WTC11 (cell line): ENCODE data around the gene TGFBRAP1. TPM values are rescaled to one million over a fixed set of nuclear protein-coding genes. Genes with fewer than 3 reads are reported as not detected.

Experiments used
- ATAC-seq: fragments of 200-7000 bp; cut with Tn5 transposase; 2 replicates; pipeline ENCODE4 v1.10.0; 2021; ENCODE audit warnings: mild to moderate bottlenecking, moderate library complexity
- CTCF ChIA-PET: fragments of 300-600 bp; sonication (Branson Sonifier 250); formaldehyde crosslinking; loops from one replicate; lab custom pipeline; 2021; ENCODE audit warnings: antibody characterized with exemption; lab: Charles Lee
- POLR2A ChIA-PET: fragments of 350-600 bp; sonication (Branson Sonifier 250); formaldehyde crosslinking; loops from one replicate; lab custom pipeline; 2021; ENCODE audit warnings: antibody characterized with exemption; lab: Charles Lee
- DNase-seq: peaks from one replicate; pipeline ENCODE4 v3.0.0; 2021; ENCODE audit warnings: low spot score
- H3K27ac Mint-ChIP-seq: 2 replicates; pipeline ENCODE4 v1.8.0; 2021; ENCODE audit warnings: mixed read lengths
- H3K27me3 Mint-ChIP-seq: 2 replicates; pipeline ENCODE4 v1.8.0; 2021; ENCODE audit warnings: low read depth, mild to moderate bottlenecking, moderate library complexity, mixed read lengths
- H3K36me3 Mint-ChIP-seq: 2 replicates; pipeline ENCODE4 v1.8.0; 2021; ENCODE audit warnings: mixed read lengths
- H3K4me1 Mint-ChIP-seq: 2 replicates; pipeline ENCODE4 v1.8.0; 2022; ENCODE audit warnings: mixed read lengths
- H3K4me3 Mint-ChIP-seq: 2 replicates; pipeline ENCODE4 v1.8.0; 2021; ENCODE audit warnings: mild to moderate bottlenecking, moderate library complexity, mixed read lengths
- H3K9me3 Mint-ChIP-seq: 2 replicates; pipeline ENCODE4 v1.8.0; 2021; ENCODE audit warnings: mixed read lengths
- CREM ChIP-seq: sonication (generic); formaldehyde crosslinking; IDR thresholded peaks from 2 replicates; pipeline ENCODE4 v1.8.1; 2022; ENCODE audit warnings: mild to moderate bottlenecking, missing genetic modification reagents, moderate library complexity
- FOXK1 ChIP-seq: sonication (generic); formaldehyde crosslinking; IDR thresholded peaks from 2 replicates; pipeline ENCODE4 v1.8.0; 2022; ENCODE audit warnings: mild to moderate bottlenecking, moderate library complexity, missing genetic modification reagents
- FOXP1 ChIP-seq: sonication (generic); formaldehyde crosslinking; IDR thresholded peaks from 2 replicates; pipeline ENCODE4 v1.8.0; 2022; ENCODE audit warnings: missing genetic modification reagents, mild to moderate bottlenecking, moderate library complexity, borderline replicate concordance
- GABPB1 ChIP-seq: sonication (generic); formaldehyde crosslinking; IDR thresholded peaks from 2 replicates; pipeline ENCODE4 v1.8.1; 2023; ENCODE audit warnings: mild to moderate bottlenecking, missing genetic modification reagents
- GTF2I ChIP-seq: fragments of 250-450 bp; sonication (Bioruptor Pico); conservative IDR thresholded peaks from 2 replicates; pipeline ENCODE4 v1.4.0; 2021; ENCODE audit warnings: mild to moderate bottlenecking
- MXD4 ChIP-seq: fragments of 250-450 bp; sonication (Bioruptor Pico); IDR thresholded peaks from 2 replicates; pipeline ENCODE4 v1.8.0; 2021; ENCODE audit warnings: mild to moderate bottlenecking, moderate library complexity, borderline replicate concordance
- NR2C2 ChIP-seq: sonication (generic); formaldehyde crosslinking; IDR thresholded peaks from 2 replicates; pipeline ENCODE4 v1.8.0; 2022; ENCODE audit warnings: mild to moderate bottlenecking, missing genetic modification reagents
- SMAD3 ChIP-seq: sonication (generic); formaldehyde crosslinking; IDR thresholded peaks from 2 replicates; pipeline ENCODE4 v1.8.0; 2022; ENCODE audit warnings: missing genetic modification reagents, mild to moderate bottlenecking, borderline replicate concordance
- TEAD1 ChIP-seq: sonication (generic); formaldehyde crosslinking; IDR thresholded peaks from 2 replicates; pipeline ENCODE4 v1.8.0; 2022; ENCODE audit warnings: mild to moderate bottlenecking, missing genetic modification reagents
- ZBTB21 ChIP-seq: sonication (generic); formaldehyde crosslinking; IDR thresholded peaks from 2 replicates; pipeline ENCODE4 v1.8.1; 2023; ENCODE audit warnings: mild to moderate bottlenecking, missing genetic modification reagents, borderline replicate concordance
- ZNF263 ChIP-seq: sonication (generic); formaldehyde crosslinking; IDR thresholded peaks from 2 replicates; pipeline ENCODE4 v1.8.1; 2022; ENCODE audit warnings: low read depth, mild to moderate bottlenecking, moderate library complexity, missing genetic modification reagents
- total RNA-seq: library from RNA; stranded (reverse); gene quantifications from 3 replicates; pipeline ENCODE4 v1.2.3, GENCODE V29; 2021
- TF ChIP-seq, protein P1 (sequence below): fragments of 250-450 bp; sonication (Bioruptor Pico); IDR thresholded peaks from 2 replicates; pipeline ENCODE4 v1.9.0; 2021; ENCODE audit warnings: moderate library complexity, mild to moderate bottlenecking, inconsistent platforms, borderline replicate concordance
- TF ChIP-seq, protein P2 (sequence below): sonication (generic); formaldehyde crosslinking; IDR thresholded peaks from 2 replicates; pipeline ENCODE4 v1.8.0; 2023; ENCODE audit warnings: missing genetic modification reagents, mild to moderate bottlenecking, borderline replicate concordance
- TF ChIP-seq, protein P3 (sequence below): sonication (generic); formaldehyde crosslinking; IDR thresholded peaks from 2 replicates; pipeline ENCODE4 v1.8.1; 2022; ENCODE audit warnings: mild to moderate bottlenecking, missing genetic modification reagents, moderate library complexity, borderline replicate concordance
- TF ChIP-seq, protein P4 (sequence below): sonication (generic); formaldehyde crosslinking; IDR thresholded peaks from 2 replicates; pipeline ENCODE4 v1.8.1; 2022; ENCODE audit warnings: low read depth, mild to moderate bottlenecking, moderate library complexity, missing genetic modification reagents, borderline replicate concordance
- TF ChIP-seq, protein P5 (sequence below): sonication (generic); formaldehyde crosslinking; IDR thresholded peaks from 2 replicates; pipeline ENCODE4 v1.8.0; 2022; ENCODE audit warnings: missing genetic modification reagents
- TF ChIP-seq, protein P6 (sequence below): sonication (generic); formaldehyde crosslinking; IDR thresholded peaks from 2 replicates; pipeline ENCODE4 v1.8.0; 2022; ENCODE audit warnings: mild to moderate bottlenecking, missing genetic modification reagents
- TF ChIP-seq, protein P7 (sequence below): fragments of 250-450 bp; sonication (Bioruptor Pico); IDR thresholded peaks from 2 replicates; pipeline ENCODE4 v1.9.0; 2021; ENCODE audit warnings: mild to moderate bottlenecking, borderline replicate concordance

The TGFBRAP1 gene
- total RNA-seq, 1 experiment from 2014 or later, result 16.3 TPM

DNA sequence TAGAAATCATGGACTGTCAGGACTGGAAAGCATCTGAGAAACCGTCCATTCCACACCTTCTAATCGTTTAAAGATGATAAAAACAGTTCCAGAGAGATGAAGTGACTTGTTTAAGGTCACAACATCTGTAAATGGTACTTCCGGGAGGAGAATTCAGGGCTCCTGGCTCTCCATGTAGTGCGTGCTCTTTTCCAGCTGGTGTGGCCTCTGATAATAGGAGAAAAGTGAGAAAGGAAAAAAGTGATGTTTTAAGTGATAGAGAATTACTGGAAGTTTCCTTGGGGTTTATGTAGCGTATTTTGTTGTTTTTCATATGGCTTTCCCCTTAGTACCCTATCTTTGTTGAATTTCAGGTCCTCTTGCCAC is 8.5 kb upstream of the TGFBRAP1 start (continued):
- TF ChIP-seq GTF2I (CRISPR knock-in tag) (no peak), ZBTB21 (CRISPR knock-in tag) (no peak)
- TF ChIP-seq, protein P1, sequence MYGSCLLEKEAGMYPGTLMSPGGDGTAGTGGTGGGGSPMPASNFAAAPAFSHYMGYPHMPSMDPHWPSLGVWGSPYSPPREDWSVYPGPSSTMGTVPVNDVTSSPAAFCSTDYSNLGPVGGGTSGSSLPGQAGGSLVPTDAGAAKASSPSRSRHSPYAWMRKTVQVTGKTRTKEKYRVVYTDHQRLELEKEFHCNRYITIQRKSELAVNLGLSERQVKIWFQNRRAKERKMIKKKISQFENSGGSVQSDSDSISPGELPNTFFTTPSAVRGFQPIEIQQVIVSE (CRISPR knock-in tag), result no peak
- TF ChIP-seq, all 79 proteins: peak for 0

DNA sequence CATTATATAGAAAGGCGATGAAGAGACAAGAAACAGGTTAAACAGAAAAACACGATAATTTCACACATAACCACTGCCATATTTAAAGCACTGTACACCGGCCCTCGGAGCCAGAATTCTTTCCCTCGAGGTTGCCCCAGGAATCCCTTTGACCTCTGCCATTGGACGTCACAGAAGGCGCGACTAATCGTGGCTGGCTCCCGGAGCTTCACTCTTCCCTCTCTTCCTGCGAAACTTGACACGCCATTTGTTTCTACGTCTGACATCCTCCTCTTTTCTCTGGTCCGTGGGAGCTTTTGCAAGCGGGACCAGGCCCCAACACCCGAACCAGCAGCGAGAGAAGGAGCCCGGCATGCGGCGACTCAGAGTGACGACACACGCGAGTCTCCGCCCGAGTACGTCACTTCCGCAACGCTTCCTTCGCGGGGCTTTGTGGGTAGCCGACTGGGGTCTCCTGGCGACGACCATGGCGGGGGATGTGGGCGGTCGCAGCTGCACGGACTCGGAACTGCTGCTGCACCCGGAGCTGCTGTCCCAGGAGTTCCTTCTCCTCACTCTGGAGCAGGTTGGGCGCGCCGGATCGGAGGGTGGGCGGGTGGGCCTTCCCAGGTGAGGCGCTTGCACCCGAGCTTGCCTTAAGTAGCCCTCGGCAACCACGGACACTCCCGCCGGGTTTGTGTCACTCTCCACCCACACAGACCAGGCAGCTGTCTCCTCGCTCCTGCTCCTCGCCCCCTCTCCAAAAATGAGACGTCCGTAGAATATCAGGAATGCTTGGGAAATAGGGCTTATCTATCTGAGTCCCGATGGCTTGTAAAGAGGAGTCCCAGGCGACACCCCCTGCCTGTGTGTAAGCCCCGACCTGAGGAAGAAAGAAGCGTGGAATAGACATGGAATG is 7.8 kb upstream of the TGFBRAP1 start, which contains the start of gene C2orf49:
TSS of gene C2orf49 (plus strand) at position 419 of the 898 bp plus-strand sequence. CDS start at position 467, 48 bp downstream.
- Mint-ChIP-seq H3K9me3 (no peaks in the 10 kb centered on the region), H3K27ac (peak within 1 kb of the TSS; percentile 100), H3K4me3 (peak within 1 kb of the TSS; percentile 100), H3K27me3 (no peaks in the 10 kb centered on the region), H3K4me1 (peaks cover 14% of the 10 kb centered on the region), H3K36me3 (peaks cover 21% of the 10 kb centered on the region)
- ChIA-PET CTCF (no interaction called here), POLR2A (interaction anchor here (1.2 kb wide), 1 partner anchor 8 kb away, joined by 4 read pairs; no protein-coding TSS in a partner anchor)
- DNase-seq (peak; percentile 88), ATAC-seq (peak; percentile 96)
- TF ChIP-seq, protein P2, sequence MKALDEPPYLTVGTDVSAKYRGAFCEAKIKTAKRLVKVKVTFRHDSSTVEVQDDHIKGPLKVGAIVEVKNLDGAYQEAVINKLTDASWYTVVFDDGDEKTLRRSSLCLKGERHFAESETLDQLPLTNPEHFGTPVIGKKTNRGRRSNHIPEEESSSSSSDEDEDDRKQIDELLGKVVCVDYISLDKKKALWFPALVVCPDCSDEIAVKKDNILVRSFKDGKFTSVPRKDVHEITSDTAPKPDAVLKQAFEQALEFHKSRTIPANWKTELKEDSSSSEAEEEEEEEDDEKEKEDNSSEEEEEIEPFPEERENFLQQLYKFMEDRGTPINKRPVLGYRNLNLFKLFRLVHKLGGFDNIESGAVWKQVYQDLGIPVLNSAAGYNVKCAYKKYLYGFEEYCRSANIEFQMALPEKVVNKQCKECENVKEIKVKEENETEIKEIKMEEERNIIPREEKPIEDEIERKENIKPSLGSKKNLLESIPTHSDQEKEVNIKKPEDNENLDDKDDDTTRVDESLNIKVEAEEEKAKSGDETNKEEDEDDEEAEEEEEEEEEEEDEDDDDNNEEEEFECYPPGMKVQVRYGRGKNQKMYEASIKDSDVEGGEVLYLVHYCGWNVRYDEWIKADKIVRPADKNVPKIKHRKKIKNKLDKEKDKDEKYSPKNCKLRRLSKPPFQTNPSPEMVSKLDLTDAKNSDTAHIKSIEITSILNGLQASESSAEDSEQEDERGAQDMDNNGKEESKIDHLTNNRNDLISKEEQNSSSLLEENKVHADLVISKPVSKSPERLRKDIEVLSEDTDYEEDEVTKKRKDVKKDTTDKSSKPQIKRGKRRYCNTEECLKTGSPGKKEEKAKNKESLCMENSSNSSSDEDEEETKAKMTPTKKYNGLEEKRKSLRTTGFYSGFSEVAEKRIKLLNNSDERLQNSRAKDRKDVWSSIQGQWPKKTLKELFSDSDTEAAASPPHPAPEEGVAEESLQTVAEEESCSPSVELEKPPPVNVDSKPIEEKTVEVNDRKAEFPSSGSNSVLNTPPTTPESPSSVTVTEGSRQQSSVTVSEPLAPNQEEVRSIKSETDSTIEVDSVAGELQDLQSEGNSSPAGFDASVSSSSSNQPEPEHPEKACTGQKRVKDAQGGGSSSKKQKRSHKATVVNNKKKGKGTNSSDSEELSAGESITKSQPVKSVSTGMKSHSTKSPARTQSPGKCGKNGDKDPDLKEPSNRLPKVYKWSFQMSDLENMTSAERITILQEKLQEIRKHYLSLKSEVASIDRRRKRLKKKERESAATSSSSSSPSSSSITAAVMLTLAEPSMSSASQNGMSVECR (CRISPR knock-in tag), result peak; percentile 64; the same call in 1 of the 2 replicates
- TF ChIP-seq NR2C2 (CRISPR knock-in tag) (peak; percentile 88), ZNF263 (CRISPR knock-in tag) (no peak), TEAD1 (CRISPR knock-in tag) (peak; percentile 63; the same call in 1 of the 2 replicates), FOXK1 (peak; percentile 95), FOXP1 (CRISPR knock-in tag) (0 out of 2 replicates have a peak, but pooled peaks have one; percentile 31), MXD4 (CRISPR knock-in tag) (no peak), CREM (CRISPR knock-in tag) (peak; percentile 99), SMAD3 (CRISPR knock-in tag) (peak; percentile 17; the same call in 1 of the 2 replicates), GABPB1 (CRISPR knock-in tag) (peak; percentile 92)
- TF ChIP-seq, protein P3, sequence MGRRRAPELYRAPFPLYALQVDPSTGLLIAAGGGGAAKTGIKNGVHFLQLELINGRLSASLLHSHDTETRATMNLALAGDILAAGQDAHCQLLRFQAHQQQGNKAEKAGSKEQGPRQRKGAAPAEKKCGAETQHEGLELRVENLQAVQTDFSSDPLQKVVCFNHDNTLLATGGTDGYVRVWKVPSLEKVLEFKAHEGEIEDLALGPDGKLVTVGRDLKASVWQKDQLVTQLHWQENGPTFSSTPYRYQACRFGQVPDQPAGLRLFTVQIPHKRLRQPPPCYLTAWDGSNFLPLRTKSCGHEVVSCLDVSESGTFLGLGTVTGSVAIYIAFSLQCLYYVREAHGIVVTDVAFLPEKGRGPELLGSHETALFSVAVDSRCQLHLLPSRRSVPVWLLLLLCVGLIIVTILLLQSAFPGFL (CRISPR knock-in tag), result no peak
- TF ChIP-seq, protein P4, sequence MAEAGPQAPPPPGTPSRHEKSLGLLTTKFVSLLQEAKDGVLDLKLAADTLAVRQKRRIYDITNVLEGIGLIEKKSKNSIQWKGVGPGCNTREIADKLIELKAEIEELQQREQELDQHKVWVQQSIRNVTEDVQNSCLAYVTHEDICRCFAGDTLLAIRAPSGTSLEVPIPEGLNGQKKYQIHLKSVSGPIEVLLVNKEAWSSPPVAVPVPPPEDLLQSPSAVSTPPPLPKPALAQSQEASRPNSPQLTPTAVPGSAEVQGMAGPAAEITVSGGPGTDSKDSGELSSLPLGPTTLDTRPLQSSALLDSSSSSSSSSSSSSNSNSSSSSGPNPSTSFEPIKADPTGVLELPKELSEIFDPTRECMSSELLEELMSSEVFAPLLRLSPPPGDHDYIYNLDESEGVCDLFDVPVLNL, result no peak
- TF ChIP-seq, protein P5, sequence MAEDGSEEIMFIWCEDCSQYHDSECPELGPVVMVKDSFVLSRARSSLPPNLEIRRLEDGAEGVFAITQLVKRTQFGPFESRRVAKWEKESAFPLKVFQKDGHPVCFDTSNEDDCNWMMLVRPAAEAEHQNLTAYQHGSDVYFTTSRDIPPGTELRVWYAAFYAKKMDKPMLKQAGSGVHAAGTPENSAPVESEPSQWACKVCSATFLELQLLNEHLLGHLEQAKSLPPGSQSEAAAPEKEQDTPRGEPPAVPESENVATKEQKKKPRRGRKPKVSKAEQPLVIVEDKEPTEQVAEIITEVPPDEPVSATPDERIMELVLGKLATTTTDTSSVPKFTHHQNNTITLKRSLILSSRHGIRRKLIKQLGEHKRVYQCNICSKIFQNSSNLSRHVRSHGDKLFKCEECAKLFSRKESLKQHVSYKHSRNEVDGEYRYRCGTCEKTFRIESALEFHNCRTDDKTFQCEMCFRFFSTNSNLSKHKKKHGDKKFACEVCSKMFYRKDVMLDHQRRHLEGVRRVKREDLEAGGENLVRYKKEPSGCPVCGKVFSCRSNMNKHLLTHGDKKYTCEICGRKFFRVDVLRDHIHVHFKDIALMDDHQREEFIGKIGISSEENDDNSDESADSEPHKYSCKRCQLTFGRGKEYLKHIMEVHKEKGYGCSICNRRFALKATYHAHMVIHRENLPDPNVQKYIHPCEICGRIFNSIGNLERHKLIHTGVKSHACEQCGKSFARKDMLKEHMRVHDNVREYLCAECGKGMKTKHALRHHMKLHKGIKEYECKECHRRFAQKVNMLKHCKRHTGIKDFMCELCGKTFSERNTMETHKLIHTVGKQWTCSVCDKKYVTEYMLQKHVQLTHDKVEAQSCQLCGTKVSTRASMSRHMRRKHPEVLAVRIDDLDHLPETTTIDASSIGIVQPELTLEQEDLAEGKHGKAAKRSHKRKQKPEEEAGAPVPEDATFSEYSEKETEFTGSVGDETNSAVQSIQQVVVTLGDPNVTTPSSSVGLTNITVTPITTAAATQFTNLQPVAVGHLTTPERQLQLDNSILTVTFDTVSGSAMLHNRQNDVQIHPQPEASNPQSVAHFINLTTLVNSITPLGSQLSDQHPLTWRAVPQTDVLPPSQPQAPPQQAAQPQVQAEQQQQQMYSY (CRISPR knock-in tag), result no peak
- TF ChIP-seq, protein P6, sequence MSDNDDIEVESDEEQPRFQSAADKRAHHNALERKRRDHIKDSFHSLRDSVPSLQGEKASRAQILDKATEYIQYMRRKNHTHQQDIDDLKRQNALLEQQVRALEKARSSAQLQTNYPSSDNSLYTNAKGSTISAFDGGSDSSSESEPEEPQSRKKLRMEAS (CRISPR knock-in tag), result peak; percentile 78
- TF ChIP-seq, protein P7, sequence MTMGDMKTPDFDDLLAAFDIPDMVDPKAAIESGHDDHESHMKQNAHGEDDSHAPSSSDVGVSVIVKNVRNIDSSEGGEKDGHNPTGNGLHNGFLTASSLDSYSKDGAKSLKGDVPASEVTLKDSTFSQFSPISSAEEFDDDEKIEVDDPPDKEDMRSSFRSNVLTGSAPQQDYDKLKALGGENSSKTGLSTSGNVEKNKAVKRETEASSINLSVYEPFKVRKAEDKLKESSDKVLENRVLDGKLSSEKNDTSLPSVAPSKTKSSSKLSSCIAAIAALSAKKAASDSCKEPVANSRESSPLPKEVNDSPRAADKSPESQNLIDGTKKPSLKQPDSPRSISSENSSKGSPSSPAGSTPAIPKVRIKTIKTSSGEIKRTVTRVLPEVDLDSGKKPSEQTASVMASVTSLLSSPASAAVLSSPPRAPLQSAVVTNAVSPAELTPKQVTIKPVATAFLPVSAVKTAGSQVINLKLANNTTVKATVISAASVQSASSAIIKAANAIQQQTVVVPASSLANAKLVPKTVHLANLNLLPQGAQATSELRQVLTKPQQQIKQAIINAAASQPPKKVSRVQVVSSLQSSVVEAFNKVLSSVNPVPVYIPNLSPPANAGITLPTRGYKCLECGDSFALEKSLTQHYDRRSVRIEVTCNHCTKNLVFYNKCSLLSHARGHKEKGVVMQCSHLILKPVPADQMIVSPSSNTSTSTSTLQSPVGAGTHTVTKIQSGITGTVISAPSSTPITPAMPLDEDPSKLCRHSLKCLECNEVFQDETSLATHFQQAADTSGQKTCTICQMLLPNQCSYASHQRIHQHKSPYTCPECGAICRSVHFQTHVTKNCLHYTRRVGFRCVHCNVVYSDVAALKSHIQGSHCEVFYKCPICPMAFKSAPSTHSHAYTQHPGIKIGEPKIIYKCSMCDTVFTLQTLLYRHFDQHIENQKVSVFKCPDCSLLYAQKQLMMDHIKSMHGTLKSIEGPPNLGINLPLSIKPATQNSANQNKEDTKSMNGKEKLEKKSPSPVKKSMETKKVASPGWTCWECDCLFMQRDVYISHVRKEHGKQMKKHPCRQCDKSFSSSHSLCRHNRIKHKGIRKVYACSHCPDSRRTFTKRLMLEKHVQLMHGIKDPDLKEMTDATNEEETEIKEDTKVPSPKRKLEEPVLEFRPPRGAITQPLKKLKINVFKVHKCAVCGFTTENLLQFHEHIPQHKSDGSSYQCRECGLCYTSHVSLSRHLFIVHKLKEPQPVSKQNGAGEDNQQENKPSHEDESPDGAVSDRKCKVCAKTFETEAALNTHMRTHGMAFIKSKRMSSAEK (CRISPR knock-in tag), result no peak
